ENCODE results near the gene ACOT11. TPM values are rescaled to one million over a fixed set of nuclear protein-coding genes. Genes with fewer than 3 reads are reported as not detected.

Gene ACOT11
- total and polyA plus RNA-seq, 9 of the 15 experiments (the other 6 are each of a cell fraction or from before 2014, with no cell fraction given): 0.04 to 1.2 (median 0.64) TPM; not detected in 2

DNA sequence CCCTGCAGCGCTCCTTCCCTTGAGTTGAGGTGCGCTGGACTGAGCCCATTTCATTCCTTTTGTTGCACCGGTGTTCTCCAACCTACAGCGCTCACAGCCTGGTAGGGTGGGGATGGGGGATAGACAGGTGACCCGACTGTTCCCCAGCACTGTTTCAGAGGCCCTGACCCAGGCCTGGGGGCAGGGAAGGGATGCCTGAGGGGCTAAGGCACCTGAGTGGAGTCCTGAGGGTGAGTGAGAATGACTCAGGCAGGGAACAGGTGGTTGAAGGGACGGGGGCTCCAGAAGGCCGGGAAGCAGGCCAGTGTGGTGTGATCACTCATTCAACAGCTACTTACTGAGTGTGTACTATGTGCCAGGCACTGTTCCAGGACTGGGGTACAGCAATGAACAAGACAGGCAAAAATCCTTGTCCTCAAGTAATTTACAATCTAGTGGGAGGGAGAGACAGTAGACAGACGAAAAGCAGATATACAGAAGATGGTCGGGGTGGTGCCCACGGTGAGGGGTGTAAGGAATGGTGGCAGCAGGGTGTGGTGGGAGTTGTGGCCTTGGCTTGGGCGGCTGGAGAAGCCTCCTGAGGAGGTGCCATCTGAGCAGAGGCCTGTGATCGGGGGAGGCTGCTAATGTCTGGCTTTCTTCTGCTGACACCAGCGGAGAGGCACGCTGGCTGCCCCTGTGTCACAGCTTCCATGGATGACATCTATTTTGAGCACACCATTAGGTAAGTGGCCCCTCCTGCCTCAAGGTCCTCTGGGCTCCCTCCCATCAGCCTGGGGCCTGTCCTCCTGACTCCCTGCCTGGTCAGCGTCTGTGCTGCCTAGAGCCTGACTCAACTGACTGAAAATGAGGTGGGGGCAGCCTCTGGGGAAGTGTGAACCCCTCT is 37.4 kb downstream of the ACOT11 start:
- no peak for ATAC-seq
- Histone ChIP-seq H3K9me1 (ENCODE audit: control insufficient read depth, insufficient read depth, low read length) (no peaks in the 10 kb centered on the region), H3K27me3 (ENCODE audit: control insufficient read depth in 2 of 2, insufficient read depth in 2 of 2, low read length in 2 of 2) (peaks cover 17 to 49% of the 10 kb centered on the region in 2 experiments; a peak in 4 of 5 replicates), H3K9me3 (replicated peaks; ENCODE audit: control insufficient read depth, insufficient read depth, low read depth, low read length) (no peaks in the 10 kb centered on the region), H3K36me3 (ENCODE audit: control insufficient read depth, insufficient read depth, low read length) (no peaks in the 10 kb centered on the region), H3K79me2 (ENCODE audit: control insufficient read depth, insufficient read depth, low read length) (no peaks in the 10 kb centered on the region), H3K4me1 (replicated peaks in 1 of 2; ENCODE audit: control insufficient read depth in 2 of 2, insufficient read depth in 2 of 2, low read length in 2 of 2) (peaks cover 0 to 9% of the 10 kb centered on the region in 2 experiments; a peak in 1 of 5 replicates), H2AFZ (ENCODE audit: low read depth, low read length) (no peak overlapping the region), H3K9ac (ENCODE audit: insufficient read depth in 1 of 2, low read depth in 2 of 2, low read length in 2 of 2) (no peak overlapping the region), H4K20me1 (replicated peaks; ENCODE audit: control insufficient read depth, insufficient read depth, low read length) (no peaks in the 10 kb centered on the region), H3K4me3 (no peak overlapping the region), H3K4me2 (ENCODE audit: insufficient read depth, low read length) (no peak overlapping the region), H3K27ac (ENCODE audit: extremely low read depth, low read depth, low read length) (no peak overlapping the region)
- no peak for FAIRE-seq
- in situ Hi-C loops (cut with MboI) (no loop called here), intact Hi-C loops (cut with micrococcal nuclease) (no loop called here)
- CTCF ChIA-PET (ENCODE audit: low intra/inter-chr PET ratio): no interaction called here
- TF ChIP-seq MCM5 (IDR thresholded peaks at IDR 0.05; ENCODE audit: low read depth) (no peak), TSC22D4 (tag; IDR thresholded peaks at IDR 0.05) (no peak), ZC3H11A (IDR thresholded peaks at IDR 0.05; ENCODE audit: low read depth, low read length) (no peak), CBFA2T3 (IDR thresholded peaks at IDR 0.05) (no peak), ETS2 (tag; IDR thresholded peaks at IDR 0.05; ENCODE audit: borderline replicate concordance, poor library complexity, severe bottlenecking) (no peak), TCFL5 (CRISPR knock-in tag; conservative IDR thresholded peaks at IDR 0.05) (no peak), STAT5A (IDR thresholded peaks at IDR 0.05; ENCODE audit: borderline replicate concordance, low read length) (no peak)
- TF ChIP-seq, protein P1, sequence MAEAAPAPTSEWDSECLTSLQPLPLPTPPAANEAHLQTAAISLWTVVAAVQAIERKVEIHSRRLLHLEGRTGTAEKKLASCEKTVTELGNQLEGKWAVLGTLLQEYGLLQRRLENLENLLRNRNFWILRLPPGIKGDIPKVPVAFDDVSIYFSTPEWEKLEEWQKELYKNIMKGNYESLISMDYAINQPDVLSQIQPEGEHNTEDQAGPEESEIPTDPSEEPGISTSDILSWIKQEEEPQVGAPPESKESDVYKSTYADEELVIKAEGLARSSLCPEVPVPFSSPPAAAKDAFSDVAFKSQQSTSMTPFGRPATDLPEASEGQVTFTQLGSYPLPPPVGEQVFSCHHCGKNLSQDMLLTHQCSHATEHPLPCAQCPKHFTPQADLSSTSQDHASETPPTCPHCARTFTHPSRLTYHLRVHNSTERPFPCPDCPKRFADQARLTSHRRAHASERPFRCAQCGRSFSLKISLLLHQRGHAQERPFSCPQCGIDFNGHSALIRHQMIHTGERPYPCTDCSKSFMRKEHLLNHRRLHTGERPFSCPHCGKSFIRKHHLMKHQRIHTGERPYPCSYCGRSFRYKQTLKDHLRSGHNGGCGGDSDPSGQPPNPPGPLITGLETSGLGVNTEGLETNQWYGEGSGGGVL (CRISPR knock-in tag; IDR thresholded peaks at IDR 0.05): no peak
- TF ChIP-seq, protein P2, sequence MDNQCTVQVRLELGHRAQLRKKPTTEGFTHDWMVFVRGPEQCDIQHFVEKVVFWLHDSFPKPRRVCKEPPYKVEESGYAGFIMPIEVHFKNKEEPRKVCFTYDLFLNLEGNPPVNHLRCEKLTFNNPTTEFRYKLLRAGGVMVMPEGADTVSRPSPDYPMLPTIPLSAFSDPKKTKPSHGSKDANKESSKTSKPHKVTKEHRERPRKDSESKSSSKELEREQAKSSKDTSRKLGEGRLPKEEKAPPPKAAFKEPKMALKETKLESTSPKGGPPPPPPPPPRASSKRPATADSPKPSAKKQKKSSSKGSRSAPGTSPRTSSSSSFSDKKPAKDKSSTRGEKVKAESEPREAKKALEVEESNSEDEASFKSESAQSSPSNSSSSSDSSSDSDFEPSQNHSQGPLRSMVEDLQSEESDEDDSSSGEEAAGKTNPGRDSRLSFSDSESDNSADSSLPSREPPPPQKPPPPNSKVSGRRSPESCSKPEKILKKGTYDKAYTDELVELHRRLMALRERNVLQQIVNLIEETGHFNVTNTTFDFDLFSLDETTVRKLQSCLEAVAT (IDR thresholded peaks at IDR 0.05): no peak
- DNase-seq (ENCODE audit: extremely low read depth in 1 of 4, low spot score in 3 of 4): no peak
- BruUV-seq (replicated peaks): no TSS peak
- POLR2A ChIA-PET: interaction anchor here (0.6 to 0.8 kb wide), 3 partner anchors 116 to 758 kb away, joined by 3 to 5 read pairs (median 3); no protein-coding TSS in a partner anchor
- WGBS (ENCODE audit: insufficient coverage, low coverage, missing lambda C conversion rate): 2% methylated on average over 15 of the region's 15 CpGs
